Measurements from ENCODE around the gene HORMAD2. TPM values are rescaled to one million over a fixed set of nuclear protein-coding genes. Genes with fewer than 3 reads are reported as not detected.

Gene HORMAD2
- total and polyA plus RNA-seq, 2 donors (not counting 3 experiments of a cell fraction or from before 2014, with no cell fraction given) = not detected

- Histone ChIP-seq H3K27me3 (ENCODE audit: control insufficient read depth in 2 of 2, insufficient read depth in 2 of 2, low read length in 2 of 2) (peaks cover 12 to 20% of the 10 kb centered on the region in 2 experiments), H2AFZ (ENCODE audit: low read depth, low read length) (no peak overlapping the region), H4K20me1 (replicated peaks; ENCODE audit: control insufficient read depth, extremely low read depth, insufficient read depth, low read length) (no peaks in the 10 kb centered on the region), H3K4me3 (replicated peaks in 1 of 3; ENCODE audit: insufficient read depth in 1 of 3, low read depth in 1 of 3, low read length in 3 of 3) (no peak overlapping the region), H3K9me3 (replicated peaks; ENCODE audit: control insufficient read depth, insufficient read depth, low read length) (no peaks in the 10 kb centered on the region), H3K27ac (ENCODE audit: insufficient read depth, low read depth, low read length) (no peak overlapping the region), H3K4me2 (ENCODE audit: insufficient read depth, low read length) (no peak overlapping the region), H3K9ac (replicated peaks; ENCODE audit: extremely low read depth, insufficient read depth, low read length) (no peak overlapping the region), H3K36me3 (ENCODE audit: control insufficient read depth in 2 of 2, extremely low read depth in 1 of 2, insufficient read depth in 2 of 2, low read length in 2 of 2) (no peaks in the 10 kb centered on the region), H3K9me1 (replicated peaks; ENCODE audit: control insufficient read depth, extremely low read depth, insufficient read depth, low read length) (no peaks in the 10 kb centered on the region), H3K79me2 (ENCODE audit: control insufficient read depth, insufficient read depth, low read length) (no peaks in the 10 kb centered on the region), H3K4me1 (ENCODE audit: control insufficient read depth, extremely low read depth, insufficient read depth, low read length) (peaks cover 5% of the 10 kb centered on the region)
- DNase-seq (ENCODE audit: low read depth, low spot score) (peak; percentile 19), FAIRE-seq (peak; percentile 70)
- intact Hi-C loops (cut with micrococcal nuclease) = no loop called here
- TF ChIP-seq FOS (IDR thresholded peaks at IDR 0.05; ENCODE audit: borderline replicate concordance, insufficient read depth, low read length) (no peak), GATA2 (IDR thresholded peaks at IDR 0.05; ENCODE audit: insufficient read depth, insufficient read length, low read depth, low read length) (peak; percentile 14)
- dilution Hi-C loops (cut with MboI; ENCODE audit: extremely low pct_ligation_motif_present, low sequenced_read_pairs) = no loop called here
- no TSS peak for BruUV-seq (replicated peaks)
- ChIA-PET CTCF (interaction anchor here (1.3 kb wide), 1 partner anchor 9 kb away, joined by 3 read pairs; no protein-coding TSS in a partner anchor), POLR2A (no interaction called here)
Observed at GRCh38 chr22:30181459-30182349, 101.4 kb downstream of the HORMAD2 start.

GRCh38 chr22:30182350-30182745 lies 102.1 kb downstream of the HORMAD2 start:
- TF ChIP-seq POLR2A (IDR thresholded peaks at IDR 0.05; ENCODE audit: low read depth, low read length) (no peak), EZH2 (IDR thresholded peaks at IDR 0.05; ENCODE audit: borderline replicate concordance, low read depth, low read length, severe bottlenecking) (no peak)
- TF ChIP-seq, protein P1, sequence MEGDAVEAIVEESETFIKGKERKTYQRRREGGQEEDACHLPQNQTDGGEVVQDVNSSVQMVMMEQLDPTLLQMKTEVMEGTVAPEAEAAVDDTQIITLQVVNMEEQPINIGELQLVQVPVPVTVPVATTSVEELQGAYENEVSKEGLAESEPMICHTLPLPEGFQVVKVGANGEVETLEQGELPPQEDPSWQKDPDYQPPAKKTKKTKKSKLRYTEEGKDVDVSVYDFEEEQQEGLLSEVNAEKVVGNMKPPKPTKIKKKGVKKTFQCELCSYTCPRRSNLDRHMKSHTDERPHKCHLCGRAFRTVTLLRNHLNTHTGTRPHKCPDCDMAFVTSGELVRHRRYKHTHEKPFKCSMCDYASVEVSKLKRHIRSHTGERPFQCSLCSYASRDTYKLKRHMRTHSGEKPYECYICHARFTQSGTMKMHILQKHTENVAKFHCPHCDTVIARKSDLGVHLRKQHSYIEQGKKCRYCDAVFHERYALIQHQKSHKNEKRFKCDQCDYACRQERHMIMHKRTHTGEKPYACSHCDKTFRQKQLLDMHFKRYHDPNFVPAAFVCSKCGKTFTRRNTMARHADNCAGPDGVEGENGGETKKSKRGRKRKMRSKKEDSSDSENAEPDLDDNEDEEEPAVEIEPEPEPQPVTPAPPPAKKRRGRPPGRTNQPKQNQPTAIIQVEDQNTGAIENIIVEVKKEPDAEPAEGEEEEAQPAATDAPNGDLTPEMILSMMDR (IDR thresholded peaks at IDR 0.05; ENCODE audit: extremely low read depth in 1 of 2, insufficient read depth in 1 of 2, low read depth in 1 of 2, low read length in 2 of 2) = no peak
- Histone ChIP-seq H2AFZ (ENCODE audit: low read depth, low read length) (no peak overlapping the region), H3K36me3 (ENCODE audit: control insufficient read depth in 2 of 2, extremely low read depth in 1 of 2, insufficient read depth in 2 of 2, low read length in 2 of 2) (no peaks in the 10 kb centered on the region), H3K9me1 (replicated peaks; ENCODE audit: control insufficient read depth, extremely low read depth, insufficient read depth, low read length) (no peaks in the 10 kb centered on the region), H4K20me1 (replicated peaks; ENCODE audit: control insufficient read depth, extremely low read depth, insufficient read depth, low read length) (no peaks in the 10 kb centered on the region), H3K27ac (ENCODE audit: insufficient read depth, low read depth, low read length) (no peak overlapping the region), H3K4me2 (ENCODE audit: insufficient read depth, low read length) (no peak overlapping the region), H3K9ac (replicated peaks; ENCODE audit: extremely low read depth, insufficient read depth, low read length) (no peak overlapping the region), H3K27me3 (ENCODE audit: control insufficient read depth in 2 of 2, insufficient read depth in 2 of 2, low read length in 2 of 2) (peaks cover 12 to 18% of the 10 kb centered on the region in 2 experiments), H3K9me3 (replicated peaks; ENCODE audit: control insufficient read depth, insufficient read depth, low read length) (no peaks in the 10 kb centered on the region), H3K79me2 (ENCODE audit: control insufficient read depth, insufficient read depth, low read length) (no peaks in the 10 kb centered on the region), H3K4me1 (ENCODE audit: control insufficient read depth, extremely low read depth, insufficient read depth, low read length) (peaks cover 5% of the 10 kb centered on the region), H3K4me3 (replicated peaks in 1 of 3; ENCODE audit: insufficient read depth in 1 of 3, low read depth in 1 of 3, low read length in 3 of 3) (no peak overlapping the region)
- intact Hi-C loops (cut with micrococcal nuclease) = no loop called here
- DNase-seq (ENCODE audit: low read depth, low spot score) = peak; percentile 39
- dilution Hi-C loops (cut with MboI; ENCODE audit: extremely low pct_ligation_motif_present, low sequenced_read_pairs) = no loop called here
- FAIRE-seq = no peak
- ChIA-PET CTCF (interaction anchor here (1.3 kb wide), 1 partner anchor 9 kb away, joined by 3 read pairs; no protein-coding TSS in a partner anchor), POLR2A (no interaction called here)
- no TSS peak for BruUV-seq (replicated peaks)

Measured in endothelial cell of umbilical vein (primary cell).